Measurements from ENCODE around the gene AFAP1L2. TPM values are rescaled to one million over a fixed set of nuclear protein-coding genes. Genes with fewer than 3 reads are reported as not detected.

The AFAP1L2 gene
- polyA plus RNA-seq, 1 experiment, result 0.22 TPM

DNA sequence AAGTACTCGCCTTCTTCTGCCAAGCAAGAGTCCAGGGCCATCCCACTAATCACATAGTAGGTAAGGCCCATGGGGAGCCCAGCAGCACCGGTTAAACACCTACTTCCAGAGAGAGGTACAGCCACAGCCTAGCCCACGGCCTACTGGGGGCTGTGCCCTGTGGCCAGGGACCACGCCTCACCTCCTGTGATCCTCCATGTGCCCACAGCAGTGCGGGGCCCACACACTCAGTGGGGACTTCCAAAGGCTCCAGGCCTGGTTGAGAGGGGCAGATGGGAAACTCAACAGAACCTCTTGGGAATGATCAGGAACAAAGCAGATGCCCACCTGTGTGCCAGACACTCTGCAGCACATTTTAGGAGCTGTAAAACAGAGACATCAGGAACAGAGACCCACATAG is 19.7 kb downstream of the AFAP1L2 start:
- CTCF ChIA-PET, result no interaction called here
- TF ChIP-seq, protein P1, sequence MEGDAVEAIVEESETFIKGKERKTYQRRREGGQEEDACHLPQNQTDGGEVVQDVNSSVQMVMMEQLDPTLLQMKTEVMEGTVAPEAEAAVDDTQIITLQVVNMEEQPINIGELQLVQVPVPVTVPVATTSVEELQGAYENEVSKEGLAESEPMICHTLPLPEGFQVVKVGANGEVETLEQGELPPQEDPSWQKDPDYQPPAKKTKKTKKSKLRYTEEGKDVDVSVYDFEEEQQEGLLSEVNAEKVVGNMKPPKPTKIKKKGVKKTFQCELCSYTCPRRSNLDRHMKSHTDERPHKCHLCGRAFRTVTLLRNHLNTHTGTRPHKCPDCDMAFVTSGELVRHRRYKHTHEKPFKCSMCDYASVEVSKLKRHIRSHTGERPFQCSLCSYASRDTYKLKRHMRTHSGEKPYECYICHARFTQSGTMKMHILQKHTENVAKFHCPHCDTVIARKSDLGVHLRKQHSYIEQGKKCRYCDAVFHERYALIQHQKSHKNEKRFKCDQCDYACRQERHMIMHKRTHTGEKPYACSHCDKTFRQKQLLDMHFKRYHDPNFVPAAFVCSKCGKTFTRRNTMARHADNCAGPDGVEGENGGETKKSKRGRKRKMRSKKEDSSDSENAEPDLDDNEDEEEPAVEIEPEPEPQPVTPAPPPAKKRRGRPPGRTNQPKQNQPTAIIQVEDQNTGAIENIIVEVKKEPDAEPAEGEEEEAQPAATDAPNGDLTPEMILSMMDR (IDR thresholded peaks at IDR 0.05; ENCODE audit: insufficient read depth, low read depth, low read length), result no peak
- Histone ChIP-seq H3K36me3 (ENCODE audit: control insufficient read depth, insufficient read depth, low read length) (no peaks in the 10 kb centered on the region), H3K27me3 (ENCODE audit: control insufficient read depth, insufficient read depth, low read length) (no peaks in the 10 kb centered on the region; the same call in 1 of the 2 replicates), H3K4me3 (ENCODE audit: low read depth, low read length) (no peak overlapping the region)
- DNase-seq (ENCODE audit: low read depth), result no peak
- POLR2A ChIA-PET, result no interaction called here

- DNase-seq (ENCODE audit: low read depth), result no peak
- TF ChIP-seq, protein P1 (IDR thresholded peaks at IDR 0.05; ENCODE audit: insufficient read depth, low read depth, low read length), result no peak
- ChIA-PET CTCF (interaction anchor here (1.4 kb wide), 1 partner anchor 14 kb away, joined by 4 read pairs; no protein-coding TSS in a partner anchor), POLR2A (no interaction called here)
- H3K4me3 ChIP-seq (ENCODE audit: low read depth, low read length), result no peak overlapping the region
- H3K27me3 ChIP-seq (ENCODE audit: control insufficient read depth, insufficient read depth, low read length), result no peaks in the 10 kb centered on the region; the same call in 1 of the 2 replicates
- no peaks in the 10 kb centered on the region for H3K36me3 ChIP-seq (ENCODE audit: control insufficient read depth, insufficient read depth, low read length)
Measured at GRCh38 chr10:114384181-114384580, 20.1 kb downstream of the AFAP1L2 start.

DNA sequence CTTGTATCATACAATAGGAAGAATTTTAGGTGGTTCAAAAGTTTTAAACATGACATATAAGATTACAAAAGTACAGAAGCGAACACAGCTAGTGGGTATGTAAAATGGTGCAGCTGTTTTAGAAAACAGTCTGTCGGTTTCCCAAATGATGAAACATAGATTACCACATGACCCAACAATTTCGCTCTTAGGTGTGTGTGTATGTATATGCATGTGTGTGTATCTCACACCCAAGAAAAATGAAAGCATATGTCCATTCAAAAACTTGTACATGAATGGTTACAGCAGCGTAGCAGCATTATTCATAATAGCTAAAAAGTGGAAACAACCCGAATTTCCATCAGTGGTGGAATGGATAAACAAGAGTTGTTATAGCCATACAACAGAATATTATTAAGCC is 23.5 kb downstream of the AFAP1L2 start:
- H3K4me3 ChIP-seq (ENCODE audit: low read depth, low read length), result no peak overlapping the region
- CTCF ChIA-PET, result interaction anchor here (1.2 kb wide), 1 partner anchor 12 kb away, joined by 3 read pairs; no protein-coding TSS in a partner anchor

GRCh38 chr10:114380060-114380459 is 24.2 kb downstream of the AFAP1L2 start:
- Histone ChIP-seq H3K27me3 (ENCODE audit: control insufficient read depth, insufficient read depth, low read length) (no peaks in the 10 kb centered on the region; the same call in 1 of the 2 replicates), H3K36me3 (ENCODE audit: control insufficient read depth, insufficient read depth, low read length) (no peaks in the 10 kb centered on the region), H3K4me3 (ENCODE audit: low read depth, low read length) (no peak overlapping the region)
- POLR2A ChIA-PET, result no interaction called here
- CTCF ChIA-PET, result interaction anchor here (1.2 kb wide), 1 partner anchor 11 kb away, joined by 3 read pairs; no protein-coding TSS in a partner anchor
- no peak for DNase-seq (ENCODE audit: low read depth)
- TF ChIP-seq, protein P1 (IDR thresholded peaks at IDR 0.05; ENCODE audit: insufficient read depth, low read depth, low read length), result no peak

More for the DNA sequence above, 23.5 kb downstream of the AFAP1L2 start:
- DNase-seq (ENCODE audit: low read depth), result no peak
- Histone ChIP-seq H3K27me3 (ENCODE audit: control insufficient read depth, insufficient read depth, low read length) (no peaks in the 10 kb centered on the region; the same call in 1 of the 2 replicates), H3K36me3 (ENCODE audit: control insufficient read depth, insufficient read depth, low read length) (no peaks in the 10 kb centered on the region)
- TF ChIP-seq, protein P1 (IDR thresholded peaks at IDR 0.05; ENCODE audit: insufficient read depth, low read depth, low read length), result no peak
- POLR2A ChIA-PET, result no interaction called here

- H3K4me3 ChIP-seq (ENCODE audit: low read depth, low read length), result no peak overlapping the region
- H3K36me3 ChIP-seq (ENCODE audit: control insufficient read depth, insufficient read depth, low read length), result no peaks in the 10 kb centered on the region
- TF ChIP-seq, protein P1 (IDR thresholded peaks at IDR 0.05; ENCODE audit: insufficient read depth, low read depth, low read length), result no peak
- H3K27me3 ChIP-seq (ENCODE audit: control insufficient read depth, insufficient read depth, low read length), result no peaks in the 10 kb centered on the region
- CTCF ChIA-PET, result interaction anchor here (1.2 kb wide), 1 partner anchor 11 kb away, joined by 3 read pairs; no protein-coding TSS in a partner anchor
- DNase-seq (ENCODE audit: low read depth), result no peak
- POLR2A ChIA-PET, result no interaction called here
Measured at GRCh38 chr10:114379631-114380041, 24.7 kb downstream of the AFAP1L2 start.

Measured in BJ (cell line).